Left ventricle myocardium inferior (tissue), 1 donor: ENCODE measurements around the gene RNF145. TPM values are rescaled to one million over a fixed set of nuclear protein-coding genes. Genes with fewer than 3 reads are reported as not detected.

Source experiments
- DNase-seq: peaks from one replicate; pipeline ENCODE4 v3.0.0-alpha.2; 2020
- H3K27ac ChIP-seq: fragments of 200-600 bp; replicated peaks from 2 replicates; pipeline ENCODE4 v1.8.0; 2021
- H3K27me3 ChIP-seq: fragments of 200-600 bp; 2 replicates; pipeline ENCODE4 v1.8.0; 2021; ENCODE audit warnings: low read depth
- H3K36me3 ChIP-seq: fragments of 200-600 bp; 2 replicates; pipeline ENCODE4 v1.8.0; 2021
- H3K4me1 ChIP-seq: fragments of 200-600 bp; 2 replicates; pipeline ENCODE4 v1.8.0; 2021
- H3K4me3 ChIP-seq: fragments of 200-600 bp; 2 replicates; pipeline ENCODE4 v1.8.0; 2021; ENCODE audit warnings: mild to moderate bottlenecking, moderate library complexity
- H3K9me3 ChIP-seq: fragments of 200-600 bp; replicated peaks from 2 replicates; pipeline ENCODE4 v1.8.0; 2021
- CTCF ChIP-seq: fragments of 200-600 bp; IDR thresholded peaks from 2 replicates; pipeline ENCODE4 v1.8.0; 2021; ENCODE audit warnings: antibody characterized with exemption, mild to moderate bottlenecking, borderline replicate concordance
- intact Hi-C: fragments of 100-400 bp; cut with micrococcal nuclease; formaldehyde crosslinking; loops from one replicate; pipeline ENCODE4 v1.11.0; 2022
- total RNA-seq: library from RNA; stranded (reverse); fragmentation: NEBNext Ultra II Directional; extraction: Animal tissue kit (Norgen Biotek cat#: 25700); gene quantifications from one replicate; pipeline ENCODE4 v1.2.1, GENCODE V29; 2021
- donor health status: DM: no; HTN: yes; CAD: no; lungs with severe emphysema.

The RNF145 gene
- total RNA-seq, 1 donor from 2014 or later: 18.0 TPM

- TF ChIP-seq CTCF: no peak
- H3K27me3 ChIP-seq: peaks cover 28% of the 10 kb centered on the region
- H3K27ac ChIP-seq: no peak overlapping the region
- no peak for DNase-seq
- no peaks in the 10 kb centered on the region for H3K4me1 ChIP-seq
- intact Hi-C loops: no loop called here
- no peaks in the 10 kb centered on the region for H3K9me3 ChIP-seq
- no peak overlapping the region for H3K4me3 ChIP-seq
- H3K36me3 ChIP-seq: no peaks in the 10 kb centered on the region
These were observed 39.8 kb upstream of the RNF145 start for GRCh38 chr5:159249158-159249557.

- H3K27ac ChIP-seq: no peak overlapping the region
- no peaks in the 10 kb centered on the region for H3K4me1 ChIP-seq
- peaks cover 20% of the 10 kb centered on the region for H3K27me3 ChIP-seq
- H3K9me3 ChIP-seq: no peaks in the 10 kb centered on the region
- no peak for DNase-seq
- no peaks in the 10 kb centered on the region for H3K36me3 ChIP-seq
- TF ChIP-seq CTCF: no peak
- intact Hi-C loops: no loop called here
- no peak overlapping the region for H3K4me3 ChIP-seq
These were observed 35.5 kb upstream of the RNF145 start for GRCh38 chr5:159244890-159245289.

GRCh38 chr5:159244163-159244562 lies 34.8 kb upstream of the RNF145 start:
- TF ChIP-seq CTCF: no peak
- no peak overlapping the region for H3K27ac ChIP-seq
- peaks cover 12% of the 10 kb centered on the region for H3K27me3 ChIP-seq
- H3K4me1 ChIP-seq: no peaks in the 10 kb centered on the region
- no peaks in the 10 kb centered on the region for H3K9me3 ChIP-seq
- no peaks in the 10 kb centered on the region for H3K36me3 ChIP-seq
- intact Hi-C loops: no loop called here
- no peak overlapping the region for H3K4me3 ChIP-seq
- DNase-seq: no peak

GRCh38 chr5:159243385-159243784 lies 34.0 kb upstream of the RNF145 start:
- intact Hi-C loops: no loop called here
- H3K4me3 ChIP-seq: no peak overlapping the region
- H3K9me3 ChIP-seq: no peaks in the 10 kb centered on the region
- DNase-seq: no peak
- H3K27ac ChIP-seq: no peak overlapping the region
- H3K4me1 ChIP-seq: no peaks in the 10 kb centered on the region
- TF ChIP-seq CTCF: no peak
- peaks cover 7% of the 10 kb centered on the region for H3K27me3 ChIP-seq
- no peaks in the 10 kb centered on the region for H3K36me3 ChIP-seq

GRCh38 chr5:159242656-159243055 lies 33.3 kb upstream of the RNF145 start:
- intact Hi-C loops: no loop called here
- Histone ChIP-seq H3K9me3 (no peaks in the 10 kb centered on the region), H3K27ac (no peak overlapping the region), H3K36me3 (no peaks in the 10 kb centered on the region), H3K4me3 (no peak overlapping the region), H3K4me1 (no peaks in the 10 kb centered on the region), H3K27me3 (peaks cover 7% of the 10 kb centered on the region)
- no peak for DNase-seq
- no peak for TF ChIP-seq CTCF
